HG02588 (cell line): ENCODE results near the gene ITGB3.
"Not testable (repeated sequence)": the region's sequence is repeated elsewhere in the genome, so short reads cannot be mapped to it uniquely, and the experiment has no call there.

Source experiments
- ATAC-seq: cut with Tn5 transposase; IDR thresholded peaks from one replicate; pipeline ENCODE4 v1.9.1; 2021; ENCODE audit warnings: mild to moderate bottlenecking, moderate library complexity; ENCODE audit not compliant: unreplicated experiment

ITGB3 gene

GRCh38 chr17:47222047-47222446 lies 31.6 kb upstream of the ITGB3 start:
- no peak for ATAC-seq

- no peak for ATAC-seq
Measured at GRCh38 chr17:47223007-47223406, 30.6 kb upstream of the ITGB3 start.

DNA sequence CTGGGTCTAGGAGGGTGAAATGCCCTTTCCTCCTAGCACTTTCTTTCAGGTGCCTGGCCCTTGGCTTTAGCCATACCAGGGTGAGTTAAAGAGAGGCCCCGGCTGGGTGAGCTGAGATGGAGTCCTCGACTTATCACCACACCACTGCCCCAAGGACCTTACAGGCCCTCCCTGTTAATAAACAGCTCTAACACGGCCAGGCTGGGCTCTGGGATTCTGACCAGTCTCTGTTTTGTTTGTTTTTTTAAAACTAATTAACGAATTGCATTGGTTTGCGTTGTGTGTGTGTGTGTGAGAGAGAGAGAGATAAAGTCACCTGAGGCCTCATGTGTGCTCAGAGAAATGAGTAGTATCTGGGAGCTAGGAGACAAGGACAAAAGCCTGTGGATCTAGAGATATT lies 30.2 kb upstream of the ITGB3 start:
- ATAC-seq = no peak

GRCh38 chr17:47224077-47224476 lies 29.6 kb upstream of the ITGB3 start:
- ATAC-seq = not testable (repeated sequence)

- ATAC-seq = no peak
Measured at GRCh38 chr17:47224966-47225365, 28.7 kb upstream of the ITGB3 start.

DNA sequence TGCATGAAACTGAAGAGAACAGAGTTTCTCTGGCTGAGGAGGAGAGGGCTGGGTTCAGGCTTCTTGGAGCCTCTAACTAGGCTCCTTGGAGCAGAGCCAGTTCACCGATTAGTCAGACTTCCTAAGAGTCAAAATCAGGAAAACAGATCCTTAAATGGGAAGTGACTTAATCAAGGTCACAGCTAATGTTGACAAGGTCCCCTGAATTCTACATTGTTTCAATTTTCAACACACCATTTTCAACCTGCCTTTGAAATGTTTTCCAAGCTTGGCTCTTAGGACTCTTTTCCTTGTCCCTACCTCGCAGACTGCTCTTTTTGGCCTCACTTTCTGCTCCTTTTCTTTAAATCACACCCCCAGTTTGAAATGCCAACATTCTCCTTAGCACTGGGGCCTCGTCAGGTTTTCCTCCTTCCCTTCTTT lies 28.2 kb upstream of the ITGB3 start:
- ATAC-seq = no peak

DNA sequence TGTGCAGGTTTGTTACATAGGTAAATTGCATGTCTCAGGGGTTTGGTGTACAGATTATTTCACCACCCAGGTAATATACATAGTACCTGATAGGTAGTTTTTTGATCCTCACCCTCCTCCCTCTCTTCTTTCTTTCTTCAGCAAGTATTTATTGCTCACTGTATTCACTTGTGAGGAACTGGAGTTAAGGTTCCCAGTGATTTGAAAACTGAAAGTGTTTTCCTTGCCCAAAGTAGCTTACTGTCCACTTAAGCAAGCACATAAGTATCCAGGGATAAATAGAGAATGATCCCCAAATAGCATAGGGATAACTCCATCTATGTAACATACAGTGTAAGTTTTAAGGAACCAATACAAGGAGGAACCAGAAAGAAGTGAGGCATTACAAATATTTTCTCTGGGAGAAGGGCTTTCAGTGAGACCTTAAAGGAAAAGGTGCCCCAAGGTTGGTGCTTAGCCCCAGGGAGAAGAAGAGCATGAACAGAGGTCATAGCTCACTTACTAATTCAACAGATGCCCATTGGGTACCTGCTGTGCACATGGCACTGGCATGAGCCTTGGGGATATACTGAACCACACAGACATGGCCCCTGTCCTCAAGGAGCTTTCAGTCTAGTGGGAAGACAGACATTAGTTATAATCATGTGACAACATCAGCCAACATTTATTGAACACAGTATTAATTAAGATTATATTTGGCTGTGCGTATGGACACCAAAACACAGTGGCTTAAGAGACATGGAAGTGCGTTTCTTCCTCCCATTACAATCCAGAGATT lies 27.5 kb upstream of the ITGB3 start:
- no peak for ATAC-seq

- no peak for ATAC-seq
Measured at GRCh38 chr17:47227862-47228261, 25.8 kb upstream of the ITGB3 start.

DNA sequence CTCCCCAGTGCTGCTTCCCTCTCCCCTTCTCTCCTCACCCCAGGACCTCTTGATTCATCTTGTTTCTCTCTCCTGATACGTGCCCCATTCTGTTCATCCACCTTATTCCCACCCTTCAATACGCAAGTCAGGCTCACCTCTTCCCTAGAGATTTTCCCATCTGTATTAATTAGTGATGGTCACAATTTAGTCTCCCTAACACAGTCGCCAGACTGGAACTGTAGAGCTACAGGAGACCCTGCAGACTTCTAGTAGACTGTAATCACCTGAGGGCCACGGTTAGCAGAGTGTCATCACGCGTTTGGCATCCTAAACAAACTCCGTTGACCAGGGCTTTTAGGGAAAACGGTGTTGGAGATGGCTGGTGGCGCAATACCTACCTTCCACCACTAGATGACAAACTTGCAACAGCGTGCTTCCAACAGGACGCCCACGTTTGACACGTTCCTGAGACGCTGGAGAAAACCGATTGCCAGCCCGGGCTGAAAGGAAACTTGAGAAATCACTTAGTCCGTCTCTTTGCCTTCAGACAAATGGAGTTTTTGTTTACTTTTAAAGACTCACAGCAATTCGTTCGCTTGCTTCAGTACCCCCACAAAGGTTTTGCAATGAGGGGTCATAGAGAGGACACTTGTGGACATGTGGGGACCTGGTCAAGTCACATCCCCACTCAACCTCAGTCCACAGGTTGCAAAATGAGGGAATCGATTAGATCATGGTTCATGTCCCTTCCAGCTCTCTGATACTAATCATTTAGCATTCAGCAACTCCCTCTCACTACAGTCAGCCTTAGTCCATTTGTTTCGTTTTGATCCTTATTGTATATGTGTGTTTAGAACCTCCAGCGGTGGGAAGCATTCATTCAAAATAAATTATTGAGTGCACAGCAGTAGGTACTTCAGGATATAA lies 23.8 kb upstream of the ITGB3 start:
- ATAC-seq = no peak

DNA sequence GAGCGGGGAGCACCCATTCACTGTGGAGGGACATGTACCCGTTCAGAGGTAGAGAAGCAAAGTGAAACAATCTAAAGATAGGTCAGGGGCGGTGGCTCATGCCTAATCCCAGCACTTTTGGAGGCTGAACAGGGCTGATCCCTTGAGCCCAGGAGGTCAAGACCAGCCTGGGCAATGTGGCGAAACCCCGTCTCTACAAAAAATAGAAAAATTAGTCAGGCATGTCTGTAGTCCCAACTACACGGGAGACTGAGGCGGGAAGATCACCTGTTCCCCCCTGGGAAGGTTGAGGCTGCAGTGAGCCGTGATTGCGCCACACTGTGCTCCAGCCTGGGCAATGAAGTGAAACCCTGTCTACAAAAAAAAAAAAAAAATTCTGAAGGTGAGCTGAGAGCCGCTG lies 22.8 kb upstream of the ITGB3 start:
- ATAC-seq = no peak

- no peak for ATAC-seq
Measured at GRCh38 chr17:47231334-47231733, 22.3 kb upstream of the ITGB3 start.

GRCh38 chr17:47231866-47232265 lies 21.8 kb upstream of the ITGB3 start:
- ATAC-seq = no peak

- no peak for ATAC-seq
Measured at GRCh38 chr17:47232465-47232864, 21.2 kb upstream of the ITGB3 start.

GRCh38 chr17:47235506-47235905 lies 18.1 kb upstream of the ITGB3 start:
- ATAC-seq = no peak

DNA sequence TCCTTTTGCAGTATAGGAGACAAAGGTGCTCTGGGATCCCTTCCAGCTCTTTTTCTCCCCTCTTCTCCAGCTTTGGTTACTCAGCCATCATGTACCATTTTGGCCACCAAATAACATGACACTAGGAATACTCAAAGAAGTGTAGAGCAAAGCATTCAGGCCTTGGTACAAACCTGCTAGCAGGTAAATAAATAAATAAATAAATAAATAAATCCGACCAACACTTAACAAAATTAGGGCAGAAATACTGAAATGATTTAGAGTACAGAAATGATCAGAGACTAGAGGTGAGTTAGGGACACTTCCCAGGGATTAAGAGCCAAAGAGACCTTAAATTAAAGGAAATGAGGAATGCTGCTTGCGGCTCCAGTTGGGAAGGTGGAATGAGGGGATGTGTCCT lies 17.7 kb upstream of the ITGB3 start:
- no peak for ATAC-seq

- no peak for ATAC-seq
Measured at GRCh38 chr17:47237841-47238240, 15.8 kb upstream of the ITGB3 start.

- ATAC-seq = no peak
Measured at GRCh38 chr17:47238321-47239010, 15.2 kb upstream of the ITGB3 start.

DNA sequence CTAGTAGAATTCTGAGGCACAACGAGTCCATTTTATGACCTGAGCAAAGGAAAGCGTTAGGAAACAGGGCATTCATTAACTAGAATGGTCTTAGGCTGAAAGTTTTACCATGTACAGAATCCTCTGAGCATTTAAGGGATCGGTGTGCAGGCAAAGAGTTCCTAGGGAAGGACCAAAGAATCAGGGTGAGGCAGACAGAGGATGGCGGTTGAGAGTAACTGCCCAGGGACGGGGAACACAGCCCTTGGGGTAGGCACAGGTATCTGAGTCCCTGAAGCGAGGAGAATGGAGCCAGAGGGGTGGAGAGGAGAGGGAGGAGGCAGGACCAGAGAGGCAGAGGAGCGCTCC lies 14.0 kb upstream of the ITGB3 start:
- no peak for ATAC-seq

GRCh38 chr17:47239967-47240651 lies 13.5 kb upstream of the ITGB3 start:
- ATAC-seq = no peak

DNA sequence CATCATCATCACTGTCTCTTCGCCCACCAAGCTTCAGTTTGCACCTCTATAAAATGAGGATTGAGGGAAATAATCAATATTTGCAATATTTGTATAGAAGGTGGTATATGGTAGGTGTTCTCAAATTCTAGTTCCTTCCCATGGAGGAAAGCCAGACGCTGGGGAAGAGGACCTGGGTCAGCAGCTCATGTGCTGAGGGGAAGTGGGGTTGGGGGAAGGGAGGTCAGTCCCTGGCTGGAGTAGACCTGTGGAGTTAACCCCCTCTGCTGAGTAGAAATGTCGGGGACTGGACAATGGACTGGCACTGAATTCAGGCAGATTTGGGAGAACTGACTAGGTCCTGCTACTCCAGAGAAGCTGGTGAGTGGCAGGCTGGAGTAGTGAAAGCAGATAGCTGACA lies 12.8 kb upstream of the ITGB3 start:
- no peak for ATAC-seq

- ATAC-seq = no peak
Measured at GRCh38 chr17:47242648-47243047, 11.0 kb upstream of the ITGB3 start.
